PC-9 (cell line): ENCODE data around the gene SUB1.

ENCODE experiments used
- EZH2 ChIP-seq: fragments of 200-600 bp; sonication (generic); IDR thresholded peaks from 2 replicates; pipeline ENCODE4 v1.8.0; 2017; ENCODE audit warnings: antibody characterized with exemption, low read depth
- TF ChIP-seq, protein P1 (sequence below): fragments of 200-600 bp; sonication (generic); conservative IDR thresholded peaks from 2 replicates; pipeline ENCODE4 v1.6.1; 2017; ENCODE audit warnings: mixed run types, antibody characterized with exemption, mild to moderate bottlenecking, moderate library complexity

DNA sequence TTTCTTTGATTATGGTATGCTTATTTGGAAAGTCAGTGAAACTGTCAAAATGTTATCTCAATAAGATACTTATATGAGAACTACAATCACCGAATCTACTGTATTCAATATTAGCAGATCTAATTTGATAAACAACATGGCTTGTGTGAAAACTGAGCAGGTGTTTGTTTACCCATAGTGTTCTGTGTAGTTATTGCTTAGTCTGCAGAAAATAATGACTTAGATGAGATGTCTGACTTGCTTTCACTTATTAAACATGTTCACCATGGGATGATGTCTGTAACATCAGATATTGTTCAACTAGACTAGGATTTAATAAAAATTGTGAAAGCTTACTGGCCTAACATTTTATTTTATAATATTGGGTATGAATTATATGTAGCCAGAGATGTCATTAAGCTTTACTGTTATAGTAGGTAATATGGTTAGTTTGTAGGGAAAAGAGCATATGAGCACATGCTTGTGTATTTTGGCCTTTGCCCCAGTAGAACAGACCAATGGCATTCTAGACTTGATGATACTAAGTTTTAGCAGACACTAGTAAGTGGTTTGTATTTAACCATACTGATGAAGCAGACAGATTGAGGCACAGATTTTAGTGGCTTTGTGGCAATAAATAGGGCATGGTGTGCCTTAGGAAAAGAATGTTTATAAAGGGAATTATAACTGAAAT lies 16.4 kb downstream of the SUB1 start:
- TF ChIP-seq, protein P1, sequence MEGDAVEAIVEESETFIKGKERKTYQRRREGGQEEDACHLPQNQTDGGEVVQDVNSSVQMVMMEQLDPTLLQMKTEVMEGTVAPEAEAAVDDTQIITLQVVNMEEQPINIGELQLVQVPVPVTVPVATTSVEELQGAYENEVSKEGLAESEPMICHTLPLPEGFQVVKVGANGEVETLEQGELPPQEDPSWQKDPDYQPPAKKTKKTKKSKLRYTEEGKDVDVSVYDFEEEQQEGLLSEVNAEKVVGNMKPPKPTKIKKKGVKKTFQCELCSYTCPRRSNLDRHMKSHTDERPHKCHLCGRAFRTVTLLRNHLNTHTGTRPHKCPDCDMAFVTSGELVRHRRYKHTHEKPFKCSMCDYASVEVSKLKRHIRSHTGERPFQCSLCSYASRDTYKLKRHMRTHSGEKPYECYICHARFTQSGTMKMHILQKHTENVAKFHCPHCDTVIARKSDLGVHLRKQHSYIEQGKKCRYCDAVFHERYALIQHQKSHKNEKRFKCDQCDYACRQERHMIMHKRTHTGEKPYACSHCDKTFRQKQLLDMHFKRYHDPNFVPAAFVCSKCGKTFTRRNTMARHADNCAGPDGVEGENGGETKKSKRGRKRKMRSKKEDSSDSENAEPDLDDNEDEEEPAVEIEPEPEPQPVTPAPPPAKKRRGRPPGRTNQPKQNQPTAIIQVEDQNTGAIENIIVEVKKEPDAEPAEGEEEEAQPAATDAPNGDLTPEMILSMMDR = no peak
- TF ChIP-seq EZH2 = no peak
